HG03457 (cell line): Measurements from ENCODE around the gene ICE1.
"Not testable (repeated sequence)": the region's sequence is repeated elsewhere in the genome, so short reads cannot be mapped to it uniquely, and the experiment has no call there.

Experiments
- ATAC-seq: cut with Tn5 transposase; IDR thresholded peaks from one replicate; pipeline ENCODE4 v1.9.1; 2021; ENCODE audit warnings: moderate number of reproducible peaks; ENCODE audit not compliant: unreplicated experiment

ICE1 gene

GRCh38 chr5:5432020-5432707 lies 9.7 kb downstream of the ICE1 start:
- ATAC-seq: no peak

- ATAC-seq: no peak
Measured at GRCh38 chr5:5436203-5436760, 13.8 kb downstream of the ICE1 start.

DNA sequence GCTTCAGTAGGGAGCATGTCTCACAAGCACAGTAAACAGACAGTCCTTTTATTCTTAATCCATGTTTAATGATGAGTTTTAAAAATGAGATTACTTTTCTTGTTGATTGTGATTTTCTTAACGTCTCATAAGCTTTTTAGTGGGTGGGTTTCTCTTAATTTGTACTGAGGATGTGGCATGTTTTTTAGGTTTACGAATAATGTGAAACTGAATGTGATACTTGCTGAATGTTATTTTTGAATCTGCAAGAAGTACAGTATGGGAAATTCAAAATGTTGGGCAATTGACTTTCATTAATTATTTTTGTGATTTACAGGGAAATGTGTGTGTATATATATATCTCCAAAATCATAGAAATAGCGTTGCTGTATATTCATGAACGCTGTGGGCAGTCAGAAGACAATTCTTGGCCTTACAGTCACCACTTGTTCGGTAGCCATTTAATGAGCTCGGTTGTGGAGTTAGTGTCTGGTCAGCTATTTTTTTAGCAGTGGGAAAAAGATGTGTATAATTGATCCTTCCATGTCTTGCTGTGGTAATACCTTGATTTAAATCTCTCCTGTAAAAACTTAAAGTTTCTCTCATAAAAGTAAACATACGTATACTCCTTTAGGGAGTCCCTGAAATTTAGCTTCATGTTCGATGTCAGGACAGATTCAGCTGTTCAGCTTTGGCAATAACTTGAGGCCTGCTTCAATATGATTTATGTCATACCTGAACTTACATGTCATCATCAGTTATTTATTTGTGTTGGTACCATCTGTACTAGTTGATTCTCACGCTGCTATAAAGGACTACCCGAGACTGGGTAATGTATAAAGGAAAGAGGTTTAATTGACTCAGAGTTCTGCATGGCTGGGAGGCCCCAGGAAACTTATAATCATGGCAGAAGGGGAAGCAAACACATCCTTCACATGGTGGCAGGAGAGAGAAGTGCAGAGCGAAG lies 15.0 kb downstream of the ICE1 start:
- ATAC-seq: no peak

GRCh38 chr5:5451863-5452262 lies 29.4 kb downstream of the ICE1 start:
- no peak for ATAC-seq

- ATAC-seq: no peak
Measured at GRCh38 chr5:5453131-5453530, 30.7 kb downstream of the ICE1 start.

- ATAC-seq: no peak
Measured at GRCh38 chr5:5454391-5454790, 31.9 kb downstream of the ICE1 start.

- ATAC-seq: no peak
Measured at GRCh38 chr5:5456858-5457257, 34.4 kb downstream of the ICE1 start.

DNA sequence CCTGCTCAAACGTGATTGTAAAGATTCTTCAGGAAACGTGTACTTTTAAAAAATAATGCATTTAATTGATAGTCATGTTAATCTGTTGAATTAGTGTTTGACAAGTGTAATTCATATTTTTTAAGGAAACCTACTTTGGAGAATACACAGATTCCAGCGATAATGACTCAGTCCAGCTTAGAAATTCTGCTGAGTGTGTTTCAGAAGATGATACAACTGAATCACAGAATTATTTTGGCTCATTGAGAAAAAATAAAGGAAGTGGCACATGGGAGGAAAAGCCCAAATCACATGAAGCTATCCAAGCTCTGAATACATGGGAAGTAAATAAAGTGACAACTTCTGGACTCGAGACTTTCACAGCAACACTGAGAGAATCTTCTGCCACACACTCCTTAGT lies 37.8 kb downstream of the ICE1 start:
- ATAC-seq: no peak

- no peak for ATAC-seq
Measured at GRCh38 chr5:5461012-5461411, 38.5 kb downstream of the ICE1 start.

DNA sequence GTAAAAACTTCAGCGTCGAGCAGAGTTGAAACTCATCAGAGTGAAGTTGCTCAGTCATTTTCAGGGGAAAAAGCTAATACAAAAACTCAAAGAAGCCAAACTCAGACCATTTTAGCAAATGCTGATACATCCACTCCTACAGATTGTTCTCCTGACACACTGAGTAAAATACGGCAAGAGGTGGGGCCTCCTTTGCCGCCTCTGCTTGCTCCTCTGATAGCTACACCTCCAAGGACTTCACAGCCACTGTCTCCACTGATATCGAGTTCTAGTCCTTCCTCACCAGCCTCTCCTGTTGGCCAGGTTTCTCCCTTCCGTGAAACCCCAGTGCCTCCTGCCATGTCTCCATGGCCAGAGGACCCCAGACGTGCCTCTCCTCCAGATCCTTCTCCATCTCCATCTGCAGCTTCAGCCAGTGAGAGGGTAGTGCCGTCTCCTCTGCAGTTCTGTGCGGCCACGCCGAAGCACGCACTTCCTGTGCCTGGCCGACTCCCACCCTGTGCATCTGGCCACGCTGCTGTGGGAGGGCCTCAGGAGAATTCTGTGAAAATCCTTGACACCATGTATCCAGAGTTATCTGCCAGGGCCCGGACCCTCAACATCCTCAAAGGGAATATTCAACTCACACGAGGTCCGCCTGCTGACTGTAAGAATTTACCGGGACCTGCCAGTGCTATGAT lies 41.7 kb downstream of the ICE1 start:
- ATAC-seq: no peak

DNA sequence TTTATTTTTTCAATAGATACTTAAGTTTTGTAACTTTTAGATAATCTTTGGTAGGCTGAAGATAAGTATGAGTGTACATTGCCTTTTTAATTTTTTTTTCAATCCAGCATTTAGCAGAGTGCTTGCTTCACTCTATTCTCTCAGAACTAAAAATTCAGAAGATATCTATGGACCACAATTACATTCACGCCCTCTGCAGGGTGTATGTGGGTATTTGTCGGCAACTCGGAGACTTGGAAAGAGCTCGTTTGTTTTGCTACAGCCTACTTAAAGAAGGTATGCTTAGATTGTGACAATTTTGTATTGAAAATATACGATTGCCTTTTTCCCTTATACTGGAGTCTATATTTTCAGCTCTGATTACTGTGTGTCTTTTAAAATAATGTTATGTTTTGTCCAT lies 43.8 kb downstream of the ICE1 start:
- ATAC-seq: no peak

DNA sequence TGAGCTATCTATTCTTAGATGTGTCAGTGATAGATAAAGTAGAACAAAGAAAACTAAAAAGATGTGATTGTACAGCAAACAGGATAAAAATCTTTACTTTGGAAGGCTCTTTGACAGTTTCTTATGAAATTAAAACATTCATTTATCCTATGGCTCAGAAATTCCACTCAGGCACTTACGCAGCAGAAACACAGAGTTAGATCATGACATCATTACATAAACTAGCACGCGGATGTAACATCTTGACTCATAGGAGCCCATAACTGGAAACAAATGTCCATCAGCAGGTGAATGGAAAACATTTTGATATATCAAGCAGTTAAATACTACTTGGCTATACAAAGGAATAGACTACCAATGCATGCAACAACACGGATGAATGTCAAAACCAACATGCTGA lies 45.3 kb downstream of the ICE1 start:
- no peak for ATAC-seq

GRCh38 chr5:5470933-5471332 lies 48.5 kb downstream of the ICE1 start:
- ATAC-seq: no peak

- ATAC-seq: no peak
Measured at GRCh38 chr5:5473226-5473625, 50.7 kb downstream of the ICE1 start.

GRCh38 chr5:5474961-5475360 lies 52.5 kb downstream of the ICE1 start:
- no peak for ATAC-seq

DNA sequence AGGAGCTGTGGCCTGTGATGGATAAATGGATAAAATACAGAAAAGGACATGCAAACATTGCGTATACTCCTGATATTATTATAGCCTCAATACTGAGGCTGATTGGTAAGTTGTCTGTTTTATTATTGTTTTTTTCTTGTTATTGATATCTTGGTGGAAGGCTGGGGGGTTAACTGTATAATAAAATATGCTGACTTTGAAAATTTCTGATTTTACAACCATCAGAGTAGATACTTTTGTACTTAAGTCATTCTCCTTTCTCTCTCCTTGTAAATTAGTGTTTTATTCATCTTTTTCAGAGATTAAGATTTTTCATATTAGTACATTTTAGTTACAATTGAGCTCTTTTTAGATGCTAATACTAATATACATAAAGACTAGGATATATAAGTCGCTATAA lies 53.5 kb downstream of the ICE1 start:
- ATAC-seq: no peak

DNA sequence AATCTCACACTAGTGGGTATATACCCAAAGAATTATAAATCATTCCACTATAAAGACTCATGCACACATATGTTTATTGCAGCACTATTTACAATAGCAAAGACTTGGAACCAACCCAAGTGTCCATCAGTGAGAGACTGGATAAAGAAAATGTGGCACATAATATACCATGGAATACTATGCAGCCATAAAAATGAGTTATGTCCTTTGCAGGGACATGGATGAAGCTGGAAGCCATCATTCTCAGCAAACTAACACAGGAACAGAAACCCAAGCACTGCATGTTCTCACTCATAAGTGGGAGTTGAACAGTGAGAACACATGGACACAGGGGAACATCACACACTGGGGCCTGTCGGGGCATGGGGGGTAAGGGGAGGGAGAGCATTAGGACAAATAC lies 57.1 kb downstream of the ICE1 start:
- not testable (repeated sequence) for ATAC-seq

DNA sequence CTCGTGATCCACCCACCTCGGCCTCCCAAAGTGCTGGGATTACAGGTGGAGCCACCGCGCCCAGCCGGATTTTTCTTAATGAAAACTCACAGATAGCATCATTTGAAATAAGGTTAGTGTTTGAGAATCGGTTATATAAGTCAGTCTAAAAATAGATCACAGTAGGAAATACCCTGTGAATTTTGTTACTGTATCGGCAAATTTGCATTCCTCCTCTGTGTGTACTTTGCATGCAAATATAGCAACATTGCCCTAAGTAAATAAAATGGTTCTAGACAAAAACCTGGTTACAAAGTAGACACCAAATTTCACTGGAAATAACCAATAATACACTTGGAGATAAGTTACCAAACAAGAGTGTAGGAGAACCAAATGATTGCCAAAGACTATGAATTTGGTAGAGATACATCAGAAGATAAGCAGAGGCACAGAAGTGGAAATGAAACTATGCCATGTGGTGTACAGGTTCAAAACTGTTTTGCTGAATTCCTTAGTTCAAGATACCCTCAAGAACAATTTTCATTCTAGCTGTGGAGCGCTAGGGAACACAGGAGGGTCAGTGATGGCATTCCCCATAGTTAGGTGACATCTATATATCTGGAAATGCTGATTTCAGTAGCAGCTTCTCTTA lies 58.1 kb downstream of the ICE1 start:
- no peak for ATAC-seq

DNA sequence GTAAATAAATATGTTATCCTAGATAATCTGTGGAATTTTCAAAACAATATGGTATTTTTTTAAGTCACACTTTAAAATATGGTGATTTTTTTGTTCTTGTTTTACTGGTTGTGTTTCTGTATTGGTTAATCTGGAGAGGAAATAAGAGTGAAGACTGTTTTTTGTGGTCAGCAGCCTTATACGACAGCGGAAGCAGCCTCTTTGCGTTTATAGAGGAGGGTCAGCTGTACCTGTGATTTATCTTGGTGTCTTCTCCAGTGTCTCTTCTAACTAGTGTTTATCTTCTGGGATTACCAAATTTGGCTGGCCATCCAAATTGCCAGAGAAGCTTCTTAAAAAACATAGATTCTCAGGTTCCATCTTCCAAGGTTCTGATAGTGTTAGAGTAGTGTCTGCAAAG lies 58.7 kb downstream of the ICE1 start:
- ATAC-seq: no peak

DNA sequence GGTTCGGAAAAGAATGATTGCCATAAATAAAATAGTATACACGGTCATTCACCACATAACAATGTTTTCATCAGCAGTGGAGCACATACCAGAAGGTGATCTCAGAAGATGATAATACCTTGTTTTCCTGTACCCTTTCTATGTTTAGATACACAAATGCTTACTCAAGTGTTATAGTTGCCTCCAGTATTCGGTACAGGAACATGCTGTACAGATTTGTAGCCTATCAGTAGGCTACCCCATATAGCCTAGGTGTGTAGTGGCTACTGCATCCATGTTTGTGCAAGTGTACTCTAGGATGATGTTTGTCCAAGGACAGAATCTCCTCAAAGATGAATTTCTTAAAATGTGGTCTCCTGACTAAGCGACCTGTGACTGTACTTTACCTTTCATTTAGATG lies 59.2 kb downstream of the ICE1 start:
- no peak for ATAC-seq

DNA sequence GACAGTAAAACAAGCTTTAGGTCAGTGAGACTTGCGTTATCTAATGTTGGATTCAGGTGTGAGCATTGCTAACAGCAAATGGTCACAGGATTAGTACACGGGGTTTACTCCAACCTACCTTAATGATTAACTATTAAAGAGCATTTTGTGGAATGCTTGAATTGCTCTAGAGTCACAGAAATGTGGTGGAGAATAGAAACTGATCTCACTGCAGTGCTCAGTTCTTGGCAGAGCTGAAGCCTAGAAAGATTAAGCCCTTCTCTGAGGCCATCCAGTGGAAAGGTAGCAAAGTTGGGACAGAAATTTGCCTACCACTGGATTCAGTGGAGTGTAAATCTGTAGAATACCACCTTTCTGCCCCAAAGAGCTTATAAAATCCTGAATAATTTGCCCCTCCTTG lies 60.9 kb downstream of the ICE1 start:
- ATAC-seq: no peak
